Kidney (tissue), 14 donors: ENCODE measurements around the gene AP1AR. TPM values are rescaled to one million over a fixed set of nuclear protein-coding genes. Genes with fewer than 3 reads are reported as not detected.

ENCODE experiments used
- DNase-seq, 5 donors: peaks; one replicate each; pipeline ENCODE4 v3.0.0-alpha.2; 2013 to 2020
- FAIRE-seq: peaks from 2 replicates; lab custom pipeline; 2012; peaks lifted over from hg19 to GRCh38; lab: Jason Lieb, UNC
- H3K27ac ChIP-seq, 2 donors: one replicate each; pipeline ENCODE4 v1.7.0; 2013; ENCODE audit warnings: low read depth in 2 of 2, low read length in 2 of 2, inconsistent platforms in 1 of 2
- H3K27me3 ChIP-seq: one replicate; pipeline ENCODE4 v1.7.1; 2013; ENCODE audit warnings: low read length, inconsistent platforms; ENCODE audit not compliant: control insufficient read depth, insufficient read depth
- H3K36me3 ChIP-seq, 3 donors: one replicate each; pipeline versions ENCODE4 v1.7.0 to v1.7.1; 2013; ENCODE audit warnings: low read length in 3 of 3, control low read depth in 1 of 3, inconsistent platforms in 1 of 3; ENCODE audit not compliant: insufficient read depth in 3 of 3, control insufficient read depth in 2 of 3
- H3K4me1 ChIP-seq, 3 donors: one replicate each; pipeline versions ENCODE4 v1.7.0 to v1.7.1; 2013; ENCODE audit warnings: low read length in 3 of 3, inconsistent platforms in 1 of 3, low read depth in 1 of 3; ENCODE audit not compliant: control insufficient read depth in 2 of 3, insufficient read depth in 2 of 3
- H3K4me3 ChIP-seq, 3 donors: one replicate each; pipeline versions ENCODE4 v1.7.0 to v1.8.1; 2013; ENCODE audit warnings: low read length in 3 of 3, control low read depth in 1 of 3, inconsistent platforms in 1 of 3
- H3K9ac ChIP-seq, 3 donors: one replicate each; pipeline versions ENCODE4 v1.7.0 to v1.7.1; 2013; ENCODE audit warnings: low read length in 3 of 3, control low read depth in 1 of 3, inconsistent platforms in 1 of 3
- H3K9me3 ChIP-seq, 3 donors: one replicate each; pipeline versions ENCODE4 v1.7.0 to v1.7.1; 2013; ENCODE audit warnings: low read length in 3 of 3, control low read depth in 1 of 3, inconsistent platforms in 1 of 3; ENCODE audit not compliant: control insufficient read depth in 2 of 3, insufficient read depth in 1 of 3
- CTCF ChIP-seq: IDR thresholded peaks from 3 replicates; pipeline ENCODE4 v1.5.1; 2012; ENCODE audit warnings: mild to moderate bottlenecking, moderate library complexity, borderline replicate concordance; ENCODE audit not compliant: insufficient read depth; ENCODE audit errors: extremely low read depth
- intact Hi-C: fragments of 100-400 bp; cut with DNase I; formaldehyde crosslinking; loops from one replicate; pipeline ENCODE4 v1.11.1; 2022
- polyA plus RNA-seq: library from polyadenylated mRNA; stranded (reverse); fragments of 350-450 nt; fragmentation: Illumina TruSeq; extraction: RNeasy Lipid Tissue Mini Kit (QIAGEN cat#74804); gene quantifications from one replicate; pipeline ENCODE4 v1.2.3, GENCODE V29; 2014; ENCODE audit warnings: low read depth, low replicate concordance; ENCODE audit not compliant: insufficient read depth
- total RNA-seq: library from RNA; stranded (reverse); fragmentation: NEBNext Ultra II Directional; extraction: Animal tissue kit (Norgen Biotek cat#: 25700); gene quantifications from one replicate; pipeline ENCODE4 v1.2.1, GENCODE V29; 2021
- donor health status: control.
- donor health status: control.
- donor health status: control.
- donor health status: control.
- donor health status: control.
- donor health status: DM: yes; HTN: yes; CAD: no.
- donor health status: Normal renal cell carcinoma (clear cell type).

The AP1AR gene
- total and polyA plus RNA-seq, 2 donors from 2014 or later, result 8.7 to 20.3 TPM

GRCh38 chr4:112287258-112287989 is 55.8 kb downstream of the AP1AR start:
- DNase-seq (no peak), FAIRE-seq (no peak)
- Histone ChIP-seq H3K4me3 (no peak overlapping the region), H3K27me3 (no peaks in the 10 kb centered on the region), H3K36me3 (no peaks in the 10 kb centered on the region), H3K9me3 (no peaks in the 10 kb centered on the region), H3K4me1 (peaks cover 0 to 4% (median 0%) of the 10 kb centered on the region in 3 donors), H3K9ac (no peak overlapping the region), H3K27ac (no peak overlapping the region)
- intact Hi-C loops, result no loop called here
- TF ChIP-seq CTCF, result no peak

- Histone ChIP-seq H3K4me1 (peaks cover 0 to 4% (median 0%) of the 10 kb centered on the region in 3 donors), H3K27ac (no peak overlapping the region), H3K4me3 (no peak overlapping the region), H3K9ac (no peak overlapping the region), H3K27me3 (no peaks in the 10 kb centered on the region), H3K9me3 (no peaks in the 10 kb centered on the region), H3K36me3 (no peaks in the 10 kb centered on the region)
- TF ChIP-seq CTCF, result no peak
- intact Hi-C loops, result no loop called here
- DNase-seq, result no peak
- FAIRE-seq, result no peak
These were observed 56.9 kb downstream of the AP1AR start for GRCh38 chr4:112288455-112288854.

GRCh38 chr4:112289407-112290253 is 58.0 kb downstream of the AP1AR start:
- DNase-seq (no peak), FAIRE-seq (no peak)
- Histone ChIP-seq H3K4me1 (peaks cover 0 to 2% (median 0%) of the 10 kb centered on the region in 3 donors), H3K36me3 (no peaks in the 10 kb centered on the region), H3K9me3 (no peaks in the 10 kb centered on the region), H3K9ac (no peak overlapping the region), H3K4me3 (no peak overlapping the region), H3K27me3 (no peaks in the 10 kb centered on the region), H3K27ac (no peak overlapping the region)
- intact Hi-C loops, result no loop called here
- no peak for TF ChIP-seq CTCF
